Parathyroid adenoma (tissue), 2 donors: ENCODE results near the gene DIMT1.
A peak's percentile ranks its signal among the peaks of the same experiment; 100 is the strongest.

ENCODE experiments used
- H2AFZ ChIP-seq: fragments of 300-600 bp; sonication (generic); one replicate; pipeline ENCODE4 v1.7.0; 2017; ENCODE audit warnings: antibody characterized with exemption, mild to moderate bottlenecking
- H3K27ac ChIP-seq: fragments of 300-600 bp; sonication (generic); one replicate; pipeline ENCODE4 v1.7.0; 2017
- H3K27me3 ChIP-seq: fragments of 300-600 bp; sonication (generic); one replicate; pipeline ENCODE4 v1.7.0; 2017; ENCODE audit warnings: low read length; ENCODE audit not compliant: control insufficient read depth, insufficient read depth
- H3K36me3 ChIP-seq: fragments of 300-600 bp; sonication (generic); one replicate; pipeline ENCODE4 v1.7.0; 2017; ENCODE audit warnings: low read length; ENCODE audit not compliant: control insufficient read depth, insufficient read depth
- H3K4me1 ChIP-seq: fragments of 300-600 bp; sonication (generic); one replicate; pipeline ENCODE4 v1.7.0; 2017; ENCODE audit warnings: control low read depth
- H3K4me2 ChIP-seq: fragments of 300-600 bp; sonication (generic); one replicate; pipeline ENCODE4 v1.7.0; 2017; ENCODE audit warnings: low read length
- H3K4me3 ChIP-seq: fragments of 300-600 bp; sonication (generic); one replicate; pipeline ENCODE4 v1.7.0; 2017; ENCODE audit warnings: low read depth, low read length
- H3K79me2 ChIP-seq: fragments of 300-600 bp; sonication (generic); one replicate; pipeline ENCODE4 v1.7.0; 2017; ENCODE audit warnings: control low read depth
- H3K9ac ChIP-seq: fragments of 300-600 bp; sonication (generic); one replicate; pipeline ENCODE4 v1.7.0; 2017; ENCODE audit warnings: mild to moderate bottlenecking
- H3K9me3 ChIP-seq: fragments of 300-600 bp; sonication (generic); one replicate; pipeline ENCODE4 v1.7.0; 2017; ENCODE audit warnings: low read length; ENCODE audit not compliant: control insufficient read depth
- CTCF ChIP-seq: fragments of 300-600 bp; sonication (generic); IDR thresholded peaks from one replicate; pipeline ENCODE4 v1.7.0; 2017; ENCODE audit warnings: antibody characterized with exemption, mild to moderate bottlenecking
- donor health status: primary hyperparathyroidism.

The DIMT1 gene

GRCh38 chr5:62403411-62404250 is at the start of gene DIMT1:
Gene DIMT1 (minus strand): TSS chr5:62403905. CDS start chr5:62403772, 133 bp downstream.
- H3K27ac ChIP-seq, result peak within 1 kb of the TSS; percentile 86
- no peak for TF ChIP-seq CTCF
- H3K27me3 ChIP-seq, result no peaks in the 10 kb centered on the region
- no peaks in the 10 kb centered on the region for H3K9me3 ChIP-seq
- peak within 1 kb of the TSS; percentile 84 for H3K4me3 ChIP-seq
- peak within 1 kb of the TSS; percentile 82 for H3K4me2 ChIP-seq
- H3K36me3 ChIP-seq, result no peaks in the 10 kb centered on the region
- H3K9ac ChIP-seq, result peak within 1 kb of the TSS; percentile 74
- peaks cover 8% of the 10 kb centered on the region for H3K4me1 ChIP-seq
- peak within 1 kb of the TSS; percentile 99 for H2AFZ ChIP-seq
- no peaks in the 10 kb centered on the region for H3K79me2 ChIP-seq

GRCh38 chr5:62450259-62450658 is 46.6 kb upstream of the DIMT1 start:
- no peak overlapping the region for H3K4me2 ChIP-seq
- no peak for TF ChIP-seq CTCF
- H3K4me1 ChIP-seq, result no peaks in the 10 kb centered on the region
- no peak overlapping the region for H3K9ac ChIP-seq
- no peak overlapping the region for H3K27ac ChIP-seq
- H3K4me3 ChIP-seq, result no peak overlapping the region
- H3K79me2 ChIP-seq, result peaks cover 2% of the 10 kb centered on the region
- no peaks in the 10 kb centered on the region for H3K9me3 ChIP-seq
- H3K27me3 ChIP-seq, result no peaks in the 10 kb centered on the region
- H2AFZ ChIP-seq, result no peak overlapping the region
- H3K36me3 ChIP-seq, result no peaks in the 10 kb centered on the region

- Histone ChIP-seq H3K27me3 (no peaks in the 10 kb centered on the region), H3K36me3 (no peaks in the 10 kb centered on the region), H3K79me2 (peaks cover 2% of the 10 kb centered on the region), H3K4me3 (no peak overlapping the region), H2AFZ (no peak overlapping the region), H3K9ac (no peak overlapping the region), H3K4me1 (no peaks in the 10 kb centered on the region), H3K9me3 (no peaks in the 10 kb centered on the region), H3K4me2 (no peak overlapping the region), H3K27ac (no peak overlapping the region)
- TF ChIP-seq CTCF, result no peak
Measured at GRCh38 chr5:62448528-62448927, 44.8 kb upstream of the DIMT1 start.

GRCh38 chr5:62432621-62433064 is 28.9 kb upstream of the DIMT1 start:
- Histone ChIP-seq H3K4me1 (peaks cover 3% of the 10 kb centered on the region), H3K9me3 (no peaks in the 10 kb centered on the region), H3K27me3 (no peaks in the 10 kb centered on the region), H3K27ac (no peak overlapping the region), H3K36me3 (no peaks in the 10 kb centered on the region), H3K4me3 (no peak overlapping the region), H3K9ac (no peak overlapping the region), H3K79me2 (peaks cover 49% of the 10 kb centered on the region), H3K4me2 (no peak overlapping the region), H2AFZ (no peak overlapping the region)
- TF ChIP-seq CTCF, result no peak
